GM12891 (cell line): ENCODE measurements around the gene HOXB1.
A peak's percentile ranks its signal among the peaks of the same experiment; 100 is the strongest.

Source experiments
- DNase-seq: peaks from one replicate; pipeline ENCODE4 v3.0.0; 2011; ENCODE audit warnings: low spot score; ENCODE audit not compliant: insufficient read length
- FAIRE-seq: peaks from 2 replicates; lab custom pipeline; 2011; peaks lifted over from hg19 to GRCh38; lab: Jason Lieb, UNC
- PAX5 ChIP-seq: IDR thresholded peaks from 2 replicates; pipeline ENCODE4 v1.6.1; 2011; ENCODE audit warnings: low read length, moderate library complexity, mild to moderate bottlenecking; ENCODE audit not compliant: insufficient read depth, severe bottlenecking
- POLR2A ChIP-seq: IDR thresholded peaks from 2 replicates; pipeline ENCODE4 v1.6.1; 2011; ENCODE audit warnings: low read depth, low read length, control low read depth
- POLR2AphosphoS5 ChIP-seq: IDR thresholded peaks from 2 replicates; pipeline ENCODE4 v1.6.1; 2011; ENCODE audit warnings: low read depth, low read length, control low read depth
- POU2F2 ChIP-seq: IDR thresholded peaks from 2 replicates; pipeline ENCODE4 v1.6.1; 2011; ENCODE audit warnings: low read depth, mild to moderate bottlenecking, control low read depth, low read length, moderate library complexity
- SPI1 ChIP-seq: IDR thresholded peaks from 2 replicates; pipeline ENCODE4 v1.6.1; 2011; ENCODE audit warnings: low read depth, low read length, control low read depth
- TAF1 ChIP-seq: IDR thresholded peaks from 2 replicates; pipeline ENCODE4 v1.6.1; 2011; ENCODE audit warnings: low read depth, low read length, control low read depth

Gene HOXB1

DNA sequence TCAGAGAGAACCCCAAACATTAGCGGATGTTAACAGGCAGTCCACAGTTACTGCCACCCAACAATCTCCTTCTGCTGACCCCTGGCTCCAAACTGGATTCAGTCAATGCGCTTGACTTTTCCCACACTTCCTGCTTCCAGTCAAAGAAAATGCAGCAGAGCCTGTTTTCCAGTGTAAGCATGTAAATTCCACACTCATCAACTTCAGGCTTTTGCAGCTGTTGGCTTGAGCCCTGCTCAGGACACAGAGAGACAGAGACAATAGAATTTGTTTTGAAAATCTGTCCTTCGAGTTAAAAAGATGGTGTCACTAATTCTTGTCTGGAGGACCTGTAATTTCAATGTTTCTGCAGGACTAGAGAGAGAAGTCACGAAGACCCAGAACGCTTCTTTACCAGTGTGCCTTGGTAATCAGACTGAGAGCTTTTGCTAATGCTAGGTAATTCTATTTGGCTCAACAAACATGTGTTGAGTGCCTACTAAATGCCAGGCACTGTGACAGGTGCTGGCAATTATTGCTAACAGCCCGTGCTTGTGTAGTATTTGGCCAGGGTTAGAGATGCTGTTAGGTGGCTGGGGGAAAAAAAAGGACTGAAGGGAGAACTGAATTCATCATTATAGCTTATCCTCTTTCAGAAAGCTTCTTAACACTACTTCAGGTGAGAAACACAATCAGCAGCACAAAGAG is 32.5 kb downstream of the HOXB1 start:
- TF ChIP-seq SPI1 (no peak), PAX5 (no peak), POU2F2 (no peak), TAF1 (no peak), POLR2A (no peak), POLR2AphosphoS5 (no peak)
- DNase-seq = no peak
- no peak for FAIRE-seq

- DNase-seq = no peak
- FAIRE-seq = no peak
- TF ChIP-seq POLR2A (no peak), POU2F2 (no peak), PAX5 (no peak), TAF1 (no peak), POLR2AphosphoS5 (no peak), SPI1 (no peak)
These were observed 33.7 kb downstream of the HOXB1 start for GRCh38 chr17:48497103-48497502.

GRCh38 chr17:48494335-48494734 is 36.5 kb downstream of the HOXB1 start:
- no peak for FAIRE-seq
- TF ChIP-seq POU2F2 = no peak
- TF ChIP-seq PAX5 = no peak
- TF ChIP-seq POLR2AphosphoS5 = no peak
- no peak for DNase-seq

- peak; percentile 76 for DNase-seq
- TF ChIP-seq POU2F2 (no peak), POLR2A (no peak), TAF1 (no peak), PAX5 (no peak), POLR2AphosphoS5 (no peak), SPI1 (no peak)
- FAIRE-seq = peak; percentile 92
These were observed 38.2 kb downstream of the HOXB1 start for GRCh38 chr17:48492401-48493298.

DNA sequence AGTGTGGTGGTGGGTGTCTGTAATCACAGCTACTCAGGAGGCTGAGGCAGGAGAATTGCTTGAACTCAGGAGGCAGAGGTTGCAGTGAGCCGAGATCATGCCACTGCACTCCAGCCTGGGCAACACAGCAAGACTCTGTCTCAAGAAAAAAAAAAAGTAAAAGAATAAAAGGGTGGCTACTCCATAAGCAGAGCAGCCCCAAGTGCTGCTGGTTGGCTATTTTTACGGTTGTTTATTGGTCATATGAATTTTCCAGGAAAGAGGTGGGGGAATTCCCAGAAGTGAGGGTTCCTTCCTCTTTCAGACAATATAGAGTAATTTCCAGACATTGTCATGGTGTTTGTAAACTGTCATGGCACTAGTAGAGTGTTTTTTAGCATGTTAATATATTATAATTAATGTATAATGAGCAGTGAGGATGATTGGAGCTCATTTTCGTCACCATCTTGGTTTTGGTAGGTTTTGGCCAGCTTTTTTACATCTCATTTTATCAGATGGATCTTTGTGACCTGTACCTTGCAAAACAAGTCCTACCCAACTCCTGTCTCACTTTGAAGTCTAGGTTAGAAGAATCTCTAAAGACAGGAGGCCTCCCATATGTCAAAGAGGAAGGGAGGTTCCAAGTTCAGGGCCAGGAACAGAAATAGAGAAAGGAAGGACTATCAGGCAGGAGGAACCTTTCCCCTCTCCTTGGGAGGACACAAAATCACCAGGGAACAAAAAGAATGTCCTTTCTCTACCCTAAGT is 39.1 kb downstream of the HOXB1 start:
- DNase-seq (no peak), FAIRE-seq (no peak)
- TF ChIP-seq TAF1 (no peak), PAX5 (no peak), POU2F2 (no peak), POLR2A (no peak), SPI1 (no peak), POLR2AphosphoS5 (no peak)

GRCh38 chr17:48490451-48490892 is 40.3 kb downstream of the HOXB1 start:
- FAIRE-seq (no peak), DNase-seq (no peak)
- no peak for TF ChIP-seq SPI1
- no peak for TF ChIP-seq POLR2AphosphoS5
- no peak for TF ChIP-seq PAX5
- no peak for TF ChIP-seq POLR2A
- no peak for TF ChIP-seq TAF1
- no peak for TF ChIP-seq POU2F2

GRCh38 chr17:48489781-48490180 is 41.0 kb downstream of the HOXB1 start:
- FAIRE-seq (no peak), DNase-seq (no peak)
- TF ChIP-seq POLR2A = no peak
- no peak for TF ChIP-seq SPI1
- TF ChIP-seq TAF1 = no peak
- no peak for TF ChIP-seq POU2F2
- TF ChIP-seq PAX5 = no peak
- TF ChIP-seq POLR2AphosphoS5 = no peak

- no peak for FAIRE-seq
- DNase-seq = no peak
- no peak for TF ChIP-seq TAF1
- TF ChIP-seq POLR2A = no peak
- TF ChIP-seq POU2F2 = no peak
- no peak for TF ChIP-seq SPI1
- TF ChIP-seq PAX5 = no peak
- TF ChIP-seq POLR2AphosphoS5 = no peak
These were observed 42.2 kb downstream of the HOXB1 start for GRCh38 chr17:48488548-48489106.

DNA sequence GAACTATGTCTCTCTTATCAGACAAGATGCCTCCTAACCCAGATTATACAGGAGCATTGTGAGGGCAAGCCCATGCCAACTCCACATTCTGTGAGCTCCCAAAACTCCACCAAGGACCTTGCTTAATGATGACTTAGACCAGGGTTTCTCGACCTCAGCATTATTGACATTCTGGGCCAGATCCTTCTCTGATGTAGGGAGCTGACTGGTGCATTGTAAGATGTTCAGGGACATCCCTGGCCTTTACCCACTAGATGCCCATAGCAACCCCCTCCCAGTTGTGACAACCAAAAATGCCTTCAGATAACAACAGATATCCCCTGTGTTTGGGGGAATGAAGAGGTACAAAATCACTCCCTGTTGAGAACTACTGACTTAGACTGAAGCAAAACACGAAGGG is 43.6 kb downstream of the HOXB1 start:
- FAIRE-seq = no peak
- TF ChIP-seq TAF1 (no peak), POU2F2 (no peak), POLR2A (no peak), SPI1 (no peak)

More for the DNA sequence above, 43.6 kb downstream of the HOXB1 start:
- DNase-seq = no peak
